K562 (cell line): Measurements from ENCODE around the gene ACTL10. TPM values are rescaled to one million over a fixed set of nuclear protein-coding genes. Genes with fewer than 3 reads are reported as not detected.

Experiments used
- ATAC-seq: fragments of 200-7000 bp; cut with Tn5 transposase; 3 replicates; pipeline ENCODE4 v1.9.1; 2020; ENCODE audit warnings: moderate library complexity
- BruUV-seq: library from RNA; stranded (reverse); fragments of 400-500 nt; replicated peaks from 2 replicates; lab custom pipeline; 2021; lab: Mats Ljungman, UMichigan
- CTCF ChIA-PET: fragments of 300-600 bp; formaldehyde crosslinking; extraction: SDS; loops from one replicate; lab custom pipeline; 2021; ENCODE audit warnings: low intra/inter-chr PET ratio; lab: Yijun Ruan, JAX
- POLR2A ChIA-PET: fragments of 300-600, 350-650 bp; sonication (Branson Sonifier 250); formaldehyde crosslinking; extraction: SDS; loops from one replicate; lab custom pipeline; 2021; ENCODE audit warnings: antibody characterized with exemption, inconsistent platforms; lab: Yijun Ruan, JAX
- DNase-seq, 4 experiments: peaks; one replicate each; pipeline versions ENCODE4 v3.0.0 to v3.0.0-alpha.2; 2011 to 2018; ENCODE audit warnings: low spot score in 3 of 4, mixed read lengths in 3 of 4; ENCODE audit errors: extremely low read depth in 1 of 4
- FAIRE-seq: peaks from 2 replicates; lab custom pipeline; 2011; peaks lifted over from hg19 to GRCh38; lab: Jason Lieb, UNC
- H2AFZ ChIP-seq: 2 replicates; pipeline ENCODE4 v1.6.0; 2011; ENCODE audit warnings: low read depth, low read length, control low read depth, inconsistent platforms
- H3K27ac ChIP-seq: fragments of 200-600 bp; 3 replicates; pipeline ENCODE4 v1.8.0; 2011; ENCODE audit warnings: low read depth, mild to moderate bottlenecking, control low read depth, inconsistent platforms, low read length, moderate library complexity, mixed read lengths; ENCODE audit errors: extremely low read depth
- H3K27me3 ChIP-seq, 2 experiments: fragments of 300-600 bp in 1 of 2; 2 replicates in 1 of 2; 3 replicates in 1 of 2; pipeline versions ENCODE4 v1.6.0 to v1.8.0; 2011; ENCODE audit warnings: inconsistent platforms in 2 of 2, low read length in 2 of 2, mild to moderate bottlenecking in 1 of 2, mixed read lengths in 1 of 2, moderate library complexity in 1 of 2; ENCODE audit not compliant: control insufficient read depth in 2 of 2, insufficient read depth in 2 of 2
- H3K36me3 ChIP-seq: fragments of 300-600 bp; 3 replicates; pipeline ENCODE4 v1.8.0; 2011; ENCODE audit warnings: mild to moderate bottlenecking, low read length, inconsistent platforms; ENCODE audit not compliant: control insufficient read depth, insufficient read depth
- H3K4me1 ChIP-seq, 2 experiments: fragments of 200-600 bp in 1 of 2; replicated peaks in 1 of 2; 2 replicates in 1 of 2; 3 replicates in 1 of 2; pipeline versions ENCODE4 v1.5.1 to v1.8.0; 2011; ENCODE audit warnings: inconsistent platforms in 2 of 2, low read length in 2 of 2, mild to moderate bottlenecking in 1 of 2, mixed read lengths in 1 of 2, moderate library complexity in 1 of 2; ENCODE audit not compliant: control insufficient read depth in 2 of 2, insufficient read depth in 2 of 2
- H3K4me2 ChIP-seq: 2 replicates; pipeline ENCODE4 v1.6.1; 2011; ENCODE audit warnings: low read length, control low read depth, inconsistent platforms, mixed read lengths; ENCODE audit not compliant: insufficient read depth
- H3K4me3 ChIP-seq: fragments of 200-600 bp; sonication (generic), shearing (Covaris generic); 2 replicates; pipeline ENCODE4 v1.5.1; 2016; ENCODE audit warnings: control low read depth, inconsistent platforms
- H3K79me2 ChIP-seq: fragments of 200-600 bp; 3 replicates; pipeline ENCODE4 v1.8.0; 2011; ENCODE audit warnings: low read length, inconsistent platforms; ENCODE audit not compliant: control insufficient read depth, insufficient read depth
- H3K9ac ChIP-seq, 2 experiments: 2 replicates each; pipeline versions ENCODE4 v1.6.0 to v1.6.1; 2011; ENCODE audit warnings: low read depth in 2 of 2, low read length in 2 of 2, control low read depth in 1 of 2, inconsistent platforms in 1 of 2, mild to moderate bottlenecking in 1 of 2, mixed read lengths in 1 of 2; ENCODE audit not compliant: insufficient read depth in 1 of 2
- H3K9me1 ChIP-seq: one replicate; pipeline ENCODE4 v1.6.0; 2011; ENCODE audit warnings: inconsistent platforms, mild to moderate bottlenecking, low read length, moderate library complexity; ENCODE audit not compliant: control insufficient read depth, insufficient read depth
- H3K9me3 ChIP-seq: replicated peaks from 2 replicates; pipeline ENCODE4 v1.5.1; 2011; ENCODE audit warnings: low read depth, low read length, inconsistent platforms; ENCODE audit not compliant: control insufficient read depth, insufficient read depth
- H4K20me1 ChIP-seq: replicated peaks from 2 replicates; pipeline ENCODE4 v1.6.1; 2011; ENCODE audit warnings: low read length, inconsistent platforms, mixed read lengths; ENCODE audit not compliant: control insufficient read depth, insufficient read depth
- ADNP ChIP-seq: fragments of 200-800 bp; sonication (Bioruptor generic); IDR thresholded peaks from 2 replicates; pipeline ENCODE4 v1.6.1; 2016; ENCODE audit warnings: missing genetic modification characterization, missing compliant biosample characterization
- CBFA2T2 ChIP-seq: fragments of 450-650 bp; conservative IDR thresholded peaks from 2 replicates; pipeline ENCODE4 v1.6.1; 2017; ENCODE audit warnings: mild to moderate bottlenecking
- CBX8 ChIP-seq: fragments of 200-600 bp; sonication (generic); IDR thresholded peaks from 2 replicates; pipeline ENCODE4 v1.6.1; 2012; ENCODE audit warnings: borderline replicate concordance, mixed run types, low read depth, mild to moderate bottlenecking, moderate library complexity, mixed read lengths, low read length, control low read depth, inconsistent platforms; ENCODE audit not compliant: poor library complexity, severe bottlenecking; ENCODE audit errors: extremely low read depth
- CXXC5 ChIP-seq: fragments of 250-450 bp; sonication (Bioruptor Pico); IDR thresholded peaks from 2 replicates; pipeline ENCODE4 v1.8.0; 2022; ENCODE audit warnings: inconsistent platforms, mild to moderate bottlenecking, moderate library complexity
- GTF2A2 ChIP-seq: IDR thresholded peaks from 2 replicates; pipeline ENCODE4 v1.6.1; 2016; ENCODE audit warnings: mild to moderate bottlenecking, missing genetic modification characterization, missing compliant biosample characterization
- HNRNPUL1 ChIP-seq: fragments of 200-400 bp; formaldehyde crosslinking; IDR thresholded peaks from 2 replicates; pipeline ENCODE4 v1.6.1; 2017; ENCODE audit warnings: low read length
- MCM5 ChIP-seq: fragments of 450-650 bp; IDR thresholded peaks from 2 replicates; pipeline ENCODE4 v1.6.1; 2016; ENCODE audit warnings: low read depth
- NBN ChIP-seq: fragments of 450-650 bp; IDR thresholded peaks from 2 replicates; pipeline ENCODE4 v1.6.1; 2016; ENCODE audit warnings: low read depth, mild to moderate bottlenecking
- NFRKB ChIP-seq: fragments of 450-650 bp; IDR thresholded peaks from 2 replicates; pipeline ENCODE4 v1.6.1; 2016; ENCODE audit warnings: low read depth
- PCBP2 ChIP-seq: fragments of 200-400 bp; formaldehyde crosslinking; IDR thresholded peaks from 2 replicates; pipeline ENCODE4 v1.6.1; 2018; ENCODE audit warnings: low read length, low read depth, mild to moderate bottlenecking, moderate library complexity; ENCODE audit not compliant: poor library complexity, severe bottlenecking
- TFAM ChIP-seq: fragments of 250-450 bp; sonication (Bioruptor Pico); conservative IDR thresholded peaks from 2 replicates; pipeline ENCODE4 v1.5.0; 2021; ENCODE audit warnings: mild to moderate bottlenecking, moderate library complexity
- TSC22D4 ChIP-seq: fragments of 450-650 bp; IDR thresholded peaks from 2 replicates; pipeline ENCODE4 v1.6.1; 2016; ENCODE audit warnings: missing genetic modification characterization, missing biosample characterization, control low read depth
- ZC3H4 ChIP-seq: sonication (generic); formaldehyde crosslinking; IDR thresholded peaks from 2 replicates; pipeline ENCODE4 v1.9.0; 2021; ENCODE audit warnings: missing genetic modification reagents, borderline replicate concordance
- ZNF717 ChIP-seq: fragments of 250-450 bp; sonication (Bioruptor Pico); IDR thresholded peaks from 2 replicates; pipeline ENCODE4 v1.5.0; 2021
- WGBS: fragments of 100-300 bp; shearing (Covaris generic); methylation state at CpG from one replicate; pipeline ENCODE4 v1.1.6; 2016; ENCODE audit warnings: low coverage, mixed read lengths; ENCODE audit not compliant: insufficient coverage; ENCODE audit errors: missing lambda C conversion rate; 5-methylcytosine and 5-hydroxymethylcytosine counted together
- in situ Hi-C: fragments of 300-500 bp; cut with MboI; formaldehyde crosslinking; loops from 4 replicates; pipeline ENCODE4 v1.15.0; 2018; ENCODE audit warnings: inconsistent platforms, mixed read lengths
- intact Hi-C: fragments of 100-400 bp; cut with micrococcal nuclease; formaldehyde crosslinking; loops from 2 replicates; pipeline ENCODE4 v1.14.2; 2022
- polyA plus RNA-seq, 8 experiments: library from polyadenylated mRNA; depleted of rRNA in 4 of 8; stranded (reverse) in 5 of 8; unstranded in 3 of 8; fragments of >200 nt; fragmentation: Nextera tagmentation in 2 of 8; fragmentation: Illumina TruSeq in 1 of 8; extraction: Ambion mirVana in 2 of 8; extraction: Trizol in 1 of 8; gene quantifications; 2 replicates each; pipeline versions ENCODE4 v1.2.1 to v1.2.3, GENCODE V29; 2011 to 2014; ENCODE audit warnings: inconsistent platforms in 1 of 8, missing spikeins in 1 of 8
- total RNA-seq, 7 experiments: library from RNA; depleted of rRNA in 6 of 7; stranded (reverse); fragments of >200 nt in 6 of 7; fragmentation: Illumina TruSeq in 2 of 7; extraction: Trizol in 2 of 7; gene quantifications; 2 replicates each; pipeline versions ENCODE4 v1.2.1 to v1.2.3, GENCODE V29; 2011 to 2021; ENCODE audit warnings: low replicate concordance in 1 of 7
- TF ChIP-seq, protein P1 (sequence below): fragments of 250-450 bp; sonication (Bioruptor Pico); IDR thresholded peaks from 2 replicates; pipeline ENCODE4 v1.5.0; 2021; ENCODE audit warnings: mild to moderate bottlenecking, borderline replicate concordance
- TF ChIP-seq, protein P2 (sequence below): fragments of 150-350 bp; IDR thresholded peaks from 2 replicates; pipeline ENCODE4 v1.6.1; 2014; ENCODE audit warnings: low read depth, mild to moderate bottlenecking, low read length, borderline replicate concordance
- TF ChIP-seq, protein P3 (sequence below): IDR thresholded peaks from 2 replicates; pipeline ENCODE4 v1.6.1; 2016; ENCODE audit warnings: missing genetic modification characterization, missing compliant biosample characterization

The ACTL10 gene
- total and polyA plus RNA-seq, 9 of the 15 experiments (the other 6 are each of a cell fraction or from before 2014, with no cell fraction given): 0.07 to 0.14 TPM; not detected in 7

DNA sequence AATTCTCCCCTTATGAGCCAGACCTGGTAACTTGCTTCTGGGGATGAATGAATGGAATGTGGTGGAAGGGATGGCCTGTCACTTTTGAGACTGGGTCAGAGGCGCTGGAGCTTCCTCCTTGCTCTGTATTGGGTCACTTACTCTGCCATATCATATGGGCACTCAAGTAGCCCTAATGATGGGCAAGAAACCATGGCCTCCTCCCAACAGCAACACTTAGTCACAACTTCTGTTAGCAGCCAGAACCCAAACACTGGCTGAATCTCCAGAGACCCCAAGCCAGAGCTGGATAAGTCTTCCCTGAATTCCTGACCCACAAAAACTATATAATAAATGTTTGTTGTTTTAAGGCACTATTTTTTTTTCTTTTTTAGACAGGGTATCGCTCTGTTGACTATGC, 13.9 kb downstream of the ACTL10 start:
- intact Hi-C loops (no loop called here), in situ Hi-C loops (no loop called here)
- WGBS: 82% methylated on average over 2 of the region's 2 CpGs
- BruUV-seq: no TSS peak
- Histone ChIP-seq H3K79me2 (peaks cover 35% of the 10 kb centered on the region), H3K9me1 (no peaks in the 10 kb centered on the region), H4K20me1 (peaks cover 28% of the 10 kb centered on the region; the same call in 1 of the 2 replicates), H3K4me2 (no peak overlapping the region), H3K27ac (no peak overlapping the region), H3K9me3 (no peaks in the 10 kb centered on the region), H3K4me1 (peaks cover 9 to 45% of the 10 kb centered on the region in 2 experiments), H3K36me3 (peaks cover 57% of the 10 kb centered on the region; the same call in 2 of the 3 replicates), H2AFZ (no peak overlapping the region), H3K27me3 (no peaks in the 10 kb centered on the region), H3K4me3 (no peak overlapping the region), H3K9ac (no peak overlapping the region)
- FAIRE-seq: no peak
- no peak for DNase-seq
- ATAC-seq: no peak
- ChIA-PET CTCF (no interaction called here), POLR2A (interaction anchor here (0.7 to 2.2 kb wide), 7 partner anchors 8 to 525 kb away, joined by 3 to 11 read pairs (median 5); partner anchors contain the start of genes ACTL10 and ZNF341)
- TF ChIP-seq PCBP2: no peak
- TF ChIP-seq ADNP: no peak
- TF ChIP-seq TSC22D4 (tag): no peak
- TF ChIP-seq GTF2A2 (tag): no peak
- TF ChIP-seq, protein P1, sequence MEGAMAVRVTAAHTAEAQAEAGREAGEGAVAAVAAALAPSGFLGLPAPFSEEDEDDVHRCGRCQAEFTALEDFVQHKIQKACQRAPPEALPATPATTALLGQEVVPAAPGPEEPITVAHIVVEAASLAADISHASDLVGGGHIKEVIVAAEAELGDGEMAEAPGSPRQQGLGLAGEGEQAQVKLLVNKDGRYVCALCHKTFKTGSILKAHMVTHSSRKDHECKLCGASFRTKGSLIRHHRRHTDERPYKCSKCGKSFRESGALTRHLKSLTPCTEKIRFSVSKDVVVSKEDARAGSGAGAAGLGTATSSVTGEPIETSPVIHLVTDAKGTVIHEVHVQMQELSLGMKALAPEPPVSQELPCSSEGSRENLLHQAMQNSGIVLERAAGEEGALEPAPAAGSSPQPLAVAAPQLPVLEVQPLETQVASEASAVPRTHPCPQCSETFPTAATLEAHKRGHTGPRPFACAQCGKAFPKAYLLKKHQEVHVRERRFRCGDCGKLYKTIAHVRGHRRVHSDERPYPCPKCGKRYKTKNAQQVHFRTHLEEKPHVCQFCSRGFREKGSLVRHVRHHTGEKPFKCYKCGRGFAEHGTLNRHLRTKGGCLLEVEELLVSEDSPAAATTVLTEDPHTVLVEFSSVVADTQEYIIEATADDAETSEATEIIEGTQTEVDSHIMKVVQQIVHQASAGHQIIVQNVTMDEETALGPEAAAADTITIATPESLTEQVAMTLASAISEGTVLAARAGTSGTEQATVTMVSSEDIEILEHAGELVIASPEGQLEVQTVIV (CRISPR knock-in tag): no peak
- TF ChIP-seq HNRNPUL1: no peak
- TF ChIP-seq ZC3H4 (CRISPR knock-in tag): no peak
- no peak for TF ChIP-seq ZNF717
- no peak for TF ChIP-seq TFAM (CRISPR knock-in tag)
- TF ChIP-seq NFRKB: no peak
- TF ChIP-seq, protein P2, sequence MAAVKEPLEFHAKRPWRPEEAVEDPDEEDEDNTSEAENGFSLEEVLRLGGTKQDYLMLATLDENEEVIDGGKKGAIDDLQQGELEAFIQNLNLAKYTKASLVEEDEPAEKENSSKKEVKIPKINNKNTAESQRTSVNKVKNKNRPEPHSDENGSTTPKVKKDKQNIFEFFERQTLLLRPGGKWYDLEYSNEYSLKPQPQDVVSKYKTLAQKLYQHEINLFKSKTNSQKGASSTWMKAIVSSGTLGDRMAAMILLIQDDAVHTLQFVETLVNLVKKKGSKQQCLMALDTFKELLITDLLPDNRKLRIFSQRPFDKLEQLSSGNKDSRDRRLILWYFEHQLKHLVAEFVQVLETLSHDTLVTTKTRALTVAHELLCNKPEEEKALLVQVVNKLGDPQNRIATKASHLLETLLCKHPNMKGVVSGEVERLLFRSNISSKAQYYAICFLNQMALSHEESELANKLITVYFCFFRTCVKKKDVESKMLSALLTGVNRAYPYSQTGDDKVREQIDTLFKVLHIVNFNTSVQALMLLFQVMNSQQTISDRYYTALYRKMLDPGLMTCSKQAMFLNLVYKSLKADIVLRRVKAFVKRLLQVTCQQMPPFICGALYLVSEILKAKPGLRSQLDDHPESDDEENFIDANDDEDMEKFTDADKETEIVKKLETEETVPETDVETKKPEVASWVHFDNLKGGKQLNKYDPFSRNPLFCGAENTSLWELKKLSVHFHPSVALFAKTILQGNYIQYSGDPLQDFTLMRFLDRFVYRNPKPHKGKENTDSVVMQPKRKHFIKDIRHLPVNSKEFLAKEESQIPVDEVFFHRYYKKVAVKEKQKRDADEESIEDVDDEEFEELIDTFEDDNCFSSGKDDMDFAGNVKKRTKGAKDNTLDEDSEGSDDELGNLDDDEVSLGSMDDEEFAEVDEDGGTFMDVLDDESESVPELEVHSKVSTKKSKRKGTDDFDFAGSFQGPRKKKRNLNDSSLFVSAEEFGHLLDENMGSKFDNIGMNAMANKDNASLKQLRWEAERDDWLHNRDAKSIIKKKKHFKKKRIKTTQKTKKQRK: no peak
- TF ChIP-seq, protein P3, sequence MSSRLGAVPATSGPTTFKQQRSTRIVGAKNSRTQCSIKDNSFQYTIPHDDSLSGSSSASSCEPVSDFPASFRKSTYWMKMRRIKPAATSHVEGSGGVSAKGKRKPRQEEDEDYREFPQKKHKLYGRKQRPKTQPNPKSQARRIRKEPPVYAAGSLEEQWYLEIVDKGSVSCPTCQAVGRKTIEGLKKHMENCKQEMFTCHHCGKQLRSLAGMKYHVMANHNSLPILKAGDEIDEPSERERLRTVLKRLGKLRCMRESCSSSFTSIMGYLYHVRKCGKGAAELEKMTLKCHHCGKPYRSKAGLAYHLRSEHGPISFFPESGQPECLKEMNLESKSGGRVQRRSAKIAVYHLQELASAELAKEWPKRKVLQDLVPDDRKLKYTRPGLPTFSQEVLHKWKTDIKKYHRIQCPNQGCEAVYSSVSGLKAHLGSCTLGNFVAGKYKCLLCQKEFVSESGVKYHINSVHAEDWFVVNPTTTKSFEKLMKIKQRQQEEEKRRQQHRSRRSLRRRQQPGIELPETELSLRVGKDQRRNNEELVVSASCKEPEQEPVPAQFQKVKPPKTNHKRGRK (tag): no peak
- TF ChIP-seq CBX8: no peak
- no peak for TF ChIP-seq NBN
- TF ChIP-seq CBFA2T2: no peak
- TF ChIP-seq CXXC5 (CRISPR knock-in tag): no peak
- no peak for TF ChIP-seq MCM5
